CD14-positive monocyte (primary cell): Measurements from ENCODE around the gene ADM2. TPM values are rescaled to one million over a fixed set of nuclear protein-coding genes. Genes with fewer than 3 reads are reported as not detected.

ENCODE experiments used
- DNase-seq, 3 donors: peaks; one replicate each; pipeline ENCODE4 v3.0.0-alpha.2; 2011 to 2022
- H2AFZ ChIP-seq: 2 replicates; pipeline ENCODE4 v1.6.0; 2012; ENCODE audit warnings: mild to moderate bottlenecking, low read depth, low read length, inconsistent platforms; ENCODE audit not compliant: insufficient read depth, poor library complexity, severe bottlenecking
- H3K27ac ChIP-seq, 2 donors: 1 replicate in 1 of 2; 2 replicates in 1 of 2; pipeline ENCODE4 v1.5.1; 2012 to 2013; ENCODE audit warnings: low read length in 2 of 2, control low read depth in 1 of 2, inconsistent platforms in 1 of 2, low read depth in 1 of 2, mild to moderate bottlenecking in 1 of 2
- H3K27me3 ChIP-seq, 2 donors: one replicate each; pipeline versions ENCODE4 v1.6.0 to v1.6.1; 2011 to 2013; ENCODE audit warnings: low read length in 2 of 2; ENCODE audit not compliant: control insufficient read depth in 2 of 2, insufficient read depth in 2 of 2
- H3K36me3 ChIP-seq, 2 donors: replicated peaks in 1 of 2; 1 replicate in 1 of 2; 2 replicates in 1 of 2; pipeline versions ENCODE4 v1.5.1 to v1.6.1; 2012 to 2013; ENCODE audit warnings: low read length in 2 of 2, control low read depth in 1 of 2, inconsistent platforms in 1 of 2, mild to moderate bottlenecking in 1 of 2; ENCODE audit not compliant: insufficient read depth in 2 of 2, control insufficient read depth in 1 of 2
- H3K4me1 ChIP-seq, 2 donors: 1 replicate in 1 of 2; 2 replicates in 1 of 2; pipeline versions ENCODE4 v1.5.1 to v1.6.1; 2012 to 2013; ENCODE audit warnings: low read length in 2 of 2, control low read depth in 1 of 2, inconsistent platforms in 1 of 2, mild to moderate bottlenecking in 1 of 2, moderate library complexity in 1 of 2; ENCODE audit not compliant: insufficient read depth in 2 of 2, control insufficient read depth in 1 of 2
- H3K4me2 ChIP-seq: replicated peaks from 2 replicates; pipeline ENCODE3; 2012; ENCODE audit warnings: low read length, moderate library complexity, mild to moderate bottlenecking; ENCODE audit not compliant: poor library complexity, severe bottlenecking; ENCODE audit errors: extremely low read depth
- H3K4me3 ChIP-seq, 3 experiments: fragments of 200-600 bp in 1 of 3; sonication (generic) in 1 of 3; replicated peaks in 1 of 3; 1 replicate in 2 of 3; 2 replicates in 1 of 3; pipeline ENCODE4 v1.5.1; 2011 to 2013; ENCODE audit warnings: low read length in 3 of 3, mild to moderate bottlenecking in 3 of 3, control low read depth in 2 of 3, low read depth in 2 of 3, inconsistent platforms in 1 of 3, moderate library complexity in 1 of 3
- H3K79me2 ChIP-seq: 2 replicates; pipeline ENCODE4 v1.6.0; 2012; ENCODE audit warnings: mild to moderate bottlenecking, control low read depth, inconsistent platforms, low read length, moderate library complexity; ENCODE audit not compliant: insufficient read depth
- H3K9ac ChIP-seq: 2 replicates; pipeline ENCODE4 v1.6.0; 2017; ENCODE audit warnings: low read length, mild to moderate bottlenecking; ENCODE audit not compliant: insufficient read depth, poor library complexity, severe bottlenecking
- H3K9me3 ChIP-seq, 2 donors: replicated peaks in 1 of 2; 1 replicate in 1 of 2; 2 replicates in 1 of 2; pipeline versions ENCODE4 v1.5.1 to v1.6.1; 2012 to 2013; ENCODE audit warnings: low read length in 2 of 2, control low read depth in 1 of 2; ENCODE audit not compliant: control insufficient read depth in 1 of 2, insufficient read depth in 1 of 2
- H4K20me1 ChIP-seq: 2 replicates; pipeline ENCODE4 v1.6.0; 2012; ENCODE audit warnings: mild to moderate bottlenecking, low read length, control low read depth, moderate library complexity; ENCODE audit not compliant: insufficient read depth
- H3K27ac Mint-ChIP-seq, 7 donors: one replicate each; pipeline ENCODE4 v1.8.0; 2020; ENCODE audit warnings: mild to moderate bottlenecking in 7 of 7, mixed read lengths in 7 of 7, moderate library complexity in 6 of 7, inconsistent platforms in 2 of 7
- H3K27me3 Mint-ChIP-seq, 3 donors: one replicate each; pipeline ENCODE4 v1.8.0; 2021 to 2022; ENCODE audit warnings: low read depth in 3 of 3, mild to moderate bottlenecking in 3 of 3, mixed read lengths in 3 of 3, moderate library complexity in 3 of 3, inconsistent platforms in 1 of 3
- H3K36me3 Mint-ChIP-seq, 2 donors: one replicate each; pipeline ENCODE4 v1.8.0; 2020; ENCODE audit warnings: mixed read lengths in 2 of 2, inconsistent platforms in 1 of 2, mild to moderate bottlenecking in 1 of 2
- H3K4me1 Mint-ChIP-seq: one replicate; pipeline ENCODE4 v1.8.0; 2020; ENCODE audit warnings: mild to moderate bottlenecking, mixed read lengths
- H3K4me3 Mint-ChIP-seq, 2 donors: one replicate each; pipeline ENCODE4 v1.8.0; 2020; ENCODE audit warnings: mild to moderate bottlenecking in 2 of 2, mixed read lengths in 2 of 2, moderate library complexity in 1 of 2
- H3K9me3 Mint-ChIP-seq, 7 donors: one replicate each; pipeline ENCODE4 v1.8.0; 2020 to 2022; ENCODE audit warnings: mixed read lengths in 7 of 7, mild to moderate bottlenecking in 6 of 7, moderate library complexity in 6 of 7, inconsistent platforms in 2 of 7
- CTCF ChIP-seq: fragments of 200-600 bp; IDR thresholded peaks from one replicate; pipeline ENCODE4 v1.8.0; 2022; ENCODE audit warnings: antibody characterized with exemption, mild to moderate bottlenecking
- WGBS: methylation state at CpG from one replicate; pipeline ENCODE4 v1.1.5; 2013; ENCODE audit warnings: missing lambda C conversion rate; ENCODE audit not compliant: insufficient coverage; 5-methylcytosine and 5-hydroxymethylcytosine counted together
- intact Hi-C, 2 donors: fragments of 100-400 bp; cut with micrococcal nuclease; formaldehyde crosslinking; loops; one replicate each; pipeline versions ENCODE4 v1.15.0 to v1.15.1; 2023
- polyA plus RNA-seq, 3 donors: library from polyadenylated mRNA; depleted of rRNA in 1 of 3; unstranded in 2 of 3; stranded (reverse) in 1 of 3; fragments of 300-500 nt in 2 of 3; fragments of >200 nt in 1 of 3; fragmentation: Illumina TruSeq in 2 of 3; gene quantifications; 1 replicate in 2 of 3; 2 replicates in 1 of 3; pipeline ENCODE4 v1.2.3, GENCODE V29; 2012 to 2021

Gene ADM2
- polyA plus RNA-seq, 3 donors, result 0.05 TPM; not detected in 2

- no peaks in the 10 kb centered on the region for H3K79me2 ChIP-seq
Measured at GRCh38 chr22:50461979-50462540, 19.3 kb upstream of the ADM2 start.

GRCh38 chr22:50463188-50463900 lies 18.0 kb upstream of the ADM2 start:
- 97% methylated on average over 28 of the region's 28 CpGs for WGBS
- peak overlapping the region in 1 of 7 donors; percentile 23 for H3K27ac Mint-ChIP-seq
- no peaks in the 10 kb centered on the region for H3K4me1 ChIP-seq
- no peaks in the 10 kb centered on the region for H3K27me3 ChIP-seq
- no peak overlapping the region for H3K4me3 Mint-ChIP-seq
- H3K9me3 ChIP-seq, result no peaks in the 10 kb centered on the region
- intact Hi-C loops, result no loop called here
- no peak overlapping the region for H2AFZ ChIP-seq
- peaks cover 92 to 100% of the 10 kb centered on the region in 2 donors for H3K36me3 ChIP-seq
- H3K27me3 Mint-ChIP-seq, result peaks cover 0 to 2% (median 0%) of the 10 kb centered on the region in 3 donors
- H3K27ac ChIP-seq, result no peak overlapping the region
- peaks cover under 1% of the 10 kb centered on the region for H3K79me2 ChIP-seq
- no peak overlapping the region for H3K4me2 ChIP-seq
- H3K9ac ChIP-seq, result no peak overlapping the region
- TF ChIP-seq CTCF, result no peak
- DNase-seq, result no peak
- H3K4me3 ChIP-seq, result no peak overlapping the region
- peaks cover 23% of the 10 kb centered on the region for H4K20me1 ChIP-seq
- H3K9me3 Mint-ChIP-seq, result peaks cover 0 to 3% (median 0%) of the 10 kb centered on the region in 7 donors
- no peaks in the 10 kb centered on the region for H3K4me1 Mint-ChIP-seq
- peaks cover 71 to 96% of the 10 kb centered on the region in 2 donors for H3K36me3 Mint-ChIP-seq

More at GRCh38 chr22:50461979-50462540, 19.3 kb upstream of the ADM2 start:
- Histone ChIP-seq H3K9me3 (no peaks in the 10 kb centered on the region), H3K9ac (no peak overlapping the region), H2AFZ (no peak overlapping the region), H3K27me3 (no peaks in the 10 kb centered on the region), H3K4me3 (no peak overlapping the region), H3K36me3 (peaks cover 96 to 100% of the 10 kb centered on the region in 2 donors), H4K20me1 (peaks cover 17% of the 10 kb centered on the region), H3K4me1 (no peaks in the 10 kb centered on the region), H3K4me2 (no peak overlapping the region), H3K27ac (no peak overlapping the region)
- DNase-seq, result no peak
- H3K27me3 Mint-ChIP-seq, result peaks cover 0 to 2% (median 0%) of the 10 kb centered on the region in 3 donors
- H3K4me1 Mint-ChIP-seq, result no peaks in the 10 kb centered on the region
- intact Hi-C loops, result no loop called here
- H3K9me3 Mint-ChIP-seq, result peaks cover 0 to 3% (median 0%) of the 10 kb centered on the region in 7 donors
- WGBS, result 97% methylated on average over 26 of the region's 30 CpGs
- TF ChIP-seq CTCF, result no peak
- H3K4me3 Mint-ChIP-seq, result no peak overlapping the region
- H3K36me3 Mint-ChIP-seq, result peaks cover 80 to 97% of the 10 kb centered on the region in 2 donors
- H3K27ac Mint-ChIP-seq, result no peak overlapping the region
